Activated naive CD4-positive, alpha-beta T cell treated with anti-CD3 and anti-CD28 coated beads, Interleukin-2, amount 50 U/mL, for 24 hours (primary cell): ENCODE measurements around the gene C19orf38.
"Not testable (repeated sequence)": the region's sequence is repeated elsewhere in the genome, so short reads cannot be mapped to it uniquely, and the experiment has no call there.

Source experiments
- H3K27ac Mint-ChIP-seq: one replicate; pipeline ENCODE4 v1.8.0; 2021; ENCODE audit warnings: mild to moderate bottlenecking, mixed read lengths
- H3K27me3 Mint-ChIP-seq: one replicate; pipeline ENCODE4 v1.8.0; 2021; ENCODE audit warnings: mixed read lengths
- H3K36me3 Mint-ChIP-seq: one replicate; pipeline ENCODE4 v1.8.0; 2021; ENCODE audit warnings: mixed read lengths
- H3K4me1 Mint-ChIP-seq: one replicate; pipeline ENCODE4 v1.8.0; 2021; ENCODE audit warnings: mixed read lengths
- H3K4me3 Mint-ChIP-seq: one replicate; pipeline ENCODE4 v1.8.0; 2021; ENCODE audit warnings: mild to moderate bottlenecking, mixed read lengths
- H3K9me3 Mint-ChIP-seq: one replicate; pipeline ENCODE4 v1.8.0; 2021; ENCODE audit warnings: mixed read lengths

C19orf38 gene

GRCh38 chr19:10835089-10835753, 13.0 kb upstream of the C19orf38 start:
- H3K27ac Mint-ChIP-seq: peak overlapping the region; percentile 100
- H3K4me1 Mint-ChIP-seq: peaks cover 16% of the 10 kb centered on the region
- H3K36me3 Mint-ChIP-seq: peaks cover 4% of the 10 kb centered on the region
- H3K9me3 Mint-ChIP-seq: no peaks in the 10 kb centered on the region
- peak overlapping the region; percentile 95 for H3K4me3 Mint-ChIP-seq
- H3K27me3 Mint-ChIP-seq: no peaks in the 10 kb centered on the region

GRCh38 chr19:10835754-10836478, 12.3 kb upstream of the C19orf38 start, which contains the start of gene TMED1:
Gene TMED1, minus strand, starts transcription at chr19:10836212. Its CDS starts 21 bp downstream, at chr19:10836191.
- no peaks in the 10 kb centered on the region for H3K27me3 Mint-ChIP-seq
- H3K4me1 Mint-ChIP-seq: peaks cover 16% of the 10 kb centered on the region
- H3K36me3 Mint-ChIP-seq: peaks cover 4% of the 10 kb centered on the region
- peak within 1 kb of the TSS; percentile 95 for H3K4me3 Mint-ChIP-seq
- H3K27ac Mint-ChIP-seq: peak within 1 kb of the TSS; percentile 100
- no peaks in the 10 kb centered on the region for H3K9me3 Mint-ChIP-seq

- peak overlapping the region; percentile 95 for H3K4me3 Mint-ChIP-seq
- H3K9me3 Mint-ChIP-seq: no peaks in the 10 kb centered on the region
- peaks cover 4% of the 10 kb centered on the region for H3K36me3 Mint-ChIP-seq
- peaks cover 16% of the 10 kb centered on the region for H3K4me1 Mint-ChIP-seq
- H3K27me3 Mint-ChIP-seq: no peaks in the 10 kb centered on the region
- peak overlapping the region; percentile 100 for H3K27ac Mint-ChIP-seq
Measured at GRCh38 chr19:10836479-10837330, 11.5 kb upstream of the C19orf38 start.

GRCh38 chr19:10837649-10838048, 10.6 kb upstream of the C19orf38 start:
- H3K9me3 Mint-ChIP-seq, H3K36me3 Mint-ChIP-seq, H3K27ac Mint-ChIP-seq, H3K27me3 Mint-ChIP-seq: not testable (repeated sequence)
- Mint-ChIP-seq H3K4me1 (peaks cover 16% of the 10 kb centered on the region), H3K4me3 (peak overlapping the region; percentile 19)

GRCh38 chr19:10838377-10838776, 9.8 kb upstream of the C19orf38 start:
- Mint-ChIP-seq H3K27ac (no peak overlapping the region), H3K4me3 (no peak overlapping the region), H3K4me1 (peaks cover 16% of the 10 kb centered on the region), H3K27me3 (no peaks in the 10 kb centered on the region), H3K9me3 (no peaks in the 10 kb centered on the region), H3K36me3 (peaks cover 4% of the 10 kb centered on the region)

GRCh38 chr19:10839114-10840050, 8.8 kb upstream of the C19orf38 start:
- peaks cover 16% of the 10 kb centered on the region for H3K4me1 Mint-ChIP-seq
- H3K27ac Mint-ChIP-seq: no peak overlapping the region
- no peak overlapping the region for H3K4me3 Mint-ChIP-seq
- no peaks in the 10 kb centered on the region for H3K27me3 Mint-ChIP-seq
- H3K9me3 Mint-ChIP-seq: no peaks in the 10 kb centered on the region
- H3K36me3 Mint-ChIP-seq: peaks cover 4% of the 10 kb centered on the region

- no peaks in the 10 kb centered on the region for H3K27me3 Mint-ChIP-seq
- peaks cover 6% of the 10 kb centered on the region for H3K36me3 Mint-ChIP-seq
- H3K27ac Mint-ChIP-seq: no peak overlapping the region
- H3K9me3 Mint-ChIP-seq: no peaks in the 10 kb centered on the region
- no peaks in the 10 kb centered on the region for H3K4me1 Mint-ChIP-seq
- no peak overlapping the region for H3K4me3 Mint-ChIP-seq
Measured at GRCh38 chr19:10842788-10843187, 5.4 kb upstream of the C19orf38 start.

- no peaks in the 10 kb centered on the region for H3K9me3 Mint-ChIP-seq
- H3K27me3 Mint-ChIP-seq: no peaks in the 10 kb centered on the region
- H3K27ac Mint-ChIP-seq: no peak overlapping the region
- H3K36me3 Mint-ChIP-seq: peaks cover 5% of the 10 kb centered on the region
- H3K4me1 Mint-ChIP-seq: peaks cover 5% of the 10 kb centered on the region
- no peak overlapping the region for H3K4me3 Mint-ChIP-seq
Measured at GRCh38 chr19:10846500-10847202, 1.6 kb upstream of the C19orf38 start.

- Mint-ChIP-seq H3K4me1 (peaks cover 5% of the 10 kb centered on the region), H3K27me3 (no peaks in the 10 kb centered on the region), H3K9me3 (no peaks in the 10 kb centered on the region), H3K4me3 (no peak overlapping the region), H3K27ac (no peak overlapping the region), H3K36me3 (peaks cover 5% of the 10 kb centered on the region)
Measured at GRCh38 chr19:10850631-10851030, 2.4 kb downstream of the C19orf38 start.

- no peak overlapping the region for H3K4me3 Mint-ChIP-seq
Measured at GRCh38 chr19:10852098-10852800, 4.0 kb downstream of the C19orf38 start.

GRCh38 chr19:10852941-10853340, 4.7 kb downstream of the C19orf38 start:
- Mint-ChIP-seq H3K4me1 (peaks cover 5% of the 10 kb centered on the region), H3K36me3 (no peaks in the 10 kb centered on the region), H3K9me3 (no peaks in the 10 kb centered on the region), H3K4me3 (no peak overlapping the region), H3K27me3 (no peaks in the 10 kb centered on the region), H3K27ac (no peak overlapping the region)

More at GRCh38 chr19:10852098-10852800, 4.0 kb downstream of the C19orf38 start:
- Mint-ChIP-seq H3K9me3 (no peaks in the 10 kb centered on the region), H3K27me3 (no peaks in the 10 kb centered on the region), H3K4me1 (peaks cover 5% of the 10 kb centered on the region), H3K27ac (no peak overlapping the region), H3K36me3 (no peaks in the 10 kb centered on the region)

- H3K27me3 Mint-ChIP-seq: no peaks in the 10 kb centered on the region
- no peaks in the 10 kb centered on the region for H3K36me3 Mint-ChIP-seq
- no peaks in the 10 kb centered on the region for H3K9me3 Mint-ChIP-seq
- no peak overlapping the region for H3K27ac Mint-ChIP-seq
- H3K4me1 Mint-ChIP-seq: no peaks in the 10 kb centered on the region
- H3K4me3 Mint-ChIP-seq: no peak overlapping the region
Measured at GRCh38 chr19:10854350-10855089, 6.3 kb downstream of the C19orf38 start.

GRCh38 chr19:10855879-10856522, 7.8 kb downstream of the C19orf38 start:
- H3K27me3 Mint-ChIP-seq: no peaks in the 10 kb centered on the region
- no peak overlapping the region for H3K4me3 Mint-ChIP-seq
- no peaks in the 10 kb centered on the region for H3K36me3 Mint-ChIP-seq
- no peak overlapping the region for H3K27ac Mint-ChIP-seq
- H3K9me3 Mint-ChIP-seq: no peaks in the 10 kb centered on the region
- H3K4me1 Mint-ChIP-seq: no peaks in the 10 kb centered on the region
